Measurements from ENCODE around the gene CDRT4.

Gene CDRT4

DNA sequence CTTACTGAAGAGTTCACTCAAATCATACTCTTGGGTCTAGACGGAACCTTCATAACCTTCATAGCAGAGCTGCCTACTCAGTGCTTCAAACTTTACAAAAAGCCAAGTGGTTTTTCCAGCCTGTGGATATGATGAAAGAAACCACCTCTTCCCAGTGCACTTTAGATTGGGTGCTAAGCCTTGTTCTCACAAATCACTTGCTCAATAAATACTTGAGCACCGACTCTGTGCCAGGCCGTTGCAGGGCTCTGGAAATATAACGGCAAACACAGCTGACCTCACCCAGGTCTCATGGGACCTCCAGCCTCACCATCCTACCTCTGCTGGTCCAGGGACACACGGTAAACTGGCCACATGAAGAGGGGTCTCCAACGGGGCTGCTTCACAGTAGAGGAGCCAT is 35.7 kb downstream of the CDRT4 start:
- no peak for DNase-seq (ENCODE audit: low read depth in 2 of 2)

DNA sequence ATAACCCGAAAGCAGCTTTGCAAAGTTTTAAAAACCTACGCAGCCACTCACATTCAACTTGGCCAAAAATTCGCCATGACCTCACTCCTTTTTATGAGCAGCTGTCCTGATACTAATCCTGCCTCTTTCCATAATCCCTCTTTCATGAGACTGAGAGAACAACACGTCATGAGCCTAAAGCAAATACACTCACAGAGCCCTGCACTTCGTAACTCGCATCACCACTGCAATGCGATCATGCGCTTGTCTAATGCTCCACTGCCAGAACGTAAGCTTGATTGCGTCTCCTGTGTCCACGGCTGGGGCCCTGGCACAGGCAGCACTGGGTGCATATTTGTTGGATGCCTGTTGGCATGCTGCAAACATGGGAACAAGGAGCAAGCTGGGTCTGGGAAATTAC is 36.2 kb downstream of the CDRT4 start:
- DNase-seq (ENCODE audit: low read depth in 2 of 2): no peak

DNA sequence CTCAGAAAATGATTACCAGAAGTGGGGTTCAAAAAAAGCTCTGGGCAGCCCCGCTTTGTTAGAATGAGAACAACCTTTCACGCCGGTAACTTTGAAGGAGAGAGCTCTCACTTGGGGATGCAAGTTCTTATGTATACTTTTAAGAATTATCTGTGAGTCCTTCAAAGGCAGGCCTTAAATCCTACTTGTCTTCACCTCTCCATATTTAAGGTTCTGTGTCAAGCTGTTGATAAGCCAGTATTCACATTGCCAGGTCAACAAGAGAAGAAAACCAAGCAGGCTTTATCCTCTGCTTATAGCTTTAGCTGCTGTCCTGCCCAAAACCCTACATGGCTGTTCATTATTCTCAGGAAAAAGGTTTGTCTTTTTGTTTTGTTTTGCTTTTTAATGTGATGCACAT is 42.9 kb downstream of the CDRT4 start:
- no peak for DNase-seq (ENCODE audit: low read depth in 2 of 2)

DNA sequence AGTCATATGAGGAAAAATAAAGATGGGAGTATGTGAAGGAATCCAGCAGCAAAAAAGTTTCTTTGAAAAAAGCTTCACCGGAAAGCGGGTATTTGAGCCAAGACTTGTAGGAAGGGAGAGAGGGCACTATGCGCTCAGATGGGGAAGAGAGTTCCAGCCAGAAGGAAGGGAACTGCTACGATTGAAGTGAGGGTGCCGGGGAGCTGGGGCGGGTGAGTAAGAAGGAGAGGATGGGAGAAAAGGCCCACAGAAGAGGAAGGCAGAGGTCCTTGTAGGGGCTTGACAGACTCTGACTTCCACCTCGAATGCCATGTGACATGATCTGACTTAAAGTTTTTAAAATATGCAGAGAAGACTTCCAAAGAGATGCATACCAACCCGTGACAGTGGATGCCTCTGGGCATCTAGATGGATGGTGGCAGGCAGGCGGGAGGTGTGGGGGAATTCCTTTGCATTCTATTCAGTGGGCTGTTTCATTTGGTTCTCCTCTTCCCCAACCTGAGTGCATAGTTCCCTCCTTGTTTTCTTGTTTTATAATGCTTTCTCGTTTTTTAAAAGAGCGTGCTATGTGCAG is 44.9 kb downstream of the CDRT4 start:
- no peak for DNase-seq (ENCODE audit: low read depth in 2 of 2)

GRCh38 chr17:15418781-15419180 is 48.6 kb downstream of the CDRT4 start:
- DNase-seq (ENCODE audit: low read depth in 2 of 2): no peak

DNA sequence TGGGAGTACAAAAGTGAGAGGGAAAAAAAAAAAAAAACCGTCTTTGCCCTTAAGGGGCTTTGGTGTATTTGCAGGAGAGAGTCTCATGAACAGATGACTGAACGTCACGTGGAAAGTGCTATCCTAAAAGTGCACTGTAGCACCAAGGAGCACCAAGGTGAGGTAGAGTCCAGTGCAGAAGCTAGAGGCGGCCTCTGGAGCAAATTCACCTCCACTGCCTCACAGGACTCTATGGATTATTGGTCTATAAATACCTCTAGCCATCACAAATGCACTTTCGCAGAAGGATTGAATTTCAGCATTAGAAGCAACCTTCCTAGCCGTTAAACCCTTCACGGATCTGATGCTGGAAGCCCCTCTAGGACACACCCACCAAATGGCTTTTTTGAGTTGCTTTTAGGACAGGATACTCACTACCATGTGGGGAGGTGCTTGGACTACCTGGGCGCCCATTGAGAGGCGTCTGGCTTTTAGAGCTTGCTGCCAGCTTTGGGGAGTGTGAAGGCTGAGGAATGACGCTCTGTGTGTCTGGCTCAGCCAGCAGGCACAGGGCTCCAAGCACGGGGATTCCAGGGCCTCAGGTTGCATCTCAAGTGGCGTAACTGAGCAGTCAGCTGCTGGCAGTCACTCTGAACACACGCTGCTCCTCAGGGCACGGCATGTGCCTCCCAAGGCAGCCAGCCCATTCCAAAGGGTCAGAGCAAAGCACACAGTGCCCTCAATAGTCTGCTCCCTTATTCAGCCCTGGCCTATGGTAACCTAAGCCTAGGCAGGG is 52.7 kb downstream of the CDRT4 start:
- no peak for DNase-seq (ENCODE audit: low read depth in 2 of 2)

GRCh38 chr17:15413101-15413771 is 54.2 kb downstream of the CDRT4 start:
- DNase-seq (ENCODE audit: low read depth in 2 of 2): no peak

- no peak for DNase-seq (ENCODE audit: low read depth in 2 of 2)
Measured at GRCh38 chr17:15412606-15413005, 54.8 kb downstream of the CDRT4 start.

- DNase-seq (ENCODE audit: low read depth in 2 of 2): no peak
Measured at GRCh38 chr17:15411384-15412198, 55.8 kb downstream of the CDRT4 start.

- DNase-seq (ENCODE audit: low read depth in 2 of 2): no peak
Measured at GRCh38 chr17:15409721-15410250, 57.6 kb downstream of the CDRT4 start.

DNA sequence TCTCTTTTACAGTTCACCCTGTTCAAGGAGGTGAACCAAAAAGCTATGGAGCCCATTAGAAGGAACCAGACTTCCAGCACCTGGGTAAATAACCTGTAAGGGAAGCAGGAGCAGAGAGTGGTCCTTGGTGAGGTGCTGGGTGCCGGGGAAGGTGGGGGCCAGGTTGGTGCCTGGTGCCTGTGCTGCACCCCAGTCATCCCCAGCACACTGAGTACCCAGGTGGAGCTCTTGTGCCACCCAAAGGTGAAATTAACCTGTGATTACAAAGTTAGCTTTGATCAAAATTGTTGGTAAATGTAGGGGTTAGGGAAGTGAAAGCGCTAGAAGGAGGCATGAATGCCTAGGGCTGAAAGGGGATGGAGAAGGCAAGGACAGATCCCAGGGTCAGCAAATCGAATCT is 58.6 kb downstream of the CDRT4 start:
- DNase-seq (ENCODE audit: low read depth in 2 of 2): no peak

DNA sequence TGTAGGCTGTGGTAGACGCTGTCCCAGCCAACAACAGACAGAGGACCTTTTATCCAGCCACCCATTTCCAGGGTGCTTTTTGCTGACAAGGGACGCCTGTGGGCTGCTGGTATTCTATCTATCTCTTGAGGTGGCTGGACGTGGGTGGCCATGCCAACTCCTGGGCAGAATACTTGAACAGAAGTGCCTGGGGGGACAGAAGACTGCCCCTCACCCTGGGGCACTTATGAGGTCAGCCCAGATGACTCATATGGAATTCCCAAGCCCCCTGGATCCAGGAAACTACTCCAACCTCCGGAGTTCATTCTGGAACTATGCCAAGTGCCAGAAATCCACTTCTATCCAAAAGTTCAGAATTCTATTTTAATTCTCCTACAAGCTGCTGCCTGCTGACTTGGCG is 61.3 kb downstream of the CDRT4 start:
- DNase-seq (ENCODE audit: low read depth in 2 of 2): no peak

DNA sequence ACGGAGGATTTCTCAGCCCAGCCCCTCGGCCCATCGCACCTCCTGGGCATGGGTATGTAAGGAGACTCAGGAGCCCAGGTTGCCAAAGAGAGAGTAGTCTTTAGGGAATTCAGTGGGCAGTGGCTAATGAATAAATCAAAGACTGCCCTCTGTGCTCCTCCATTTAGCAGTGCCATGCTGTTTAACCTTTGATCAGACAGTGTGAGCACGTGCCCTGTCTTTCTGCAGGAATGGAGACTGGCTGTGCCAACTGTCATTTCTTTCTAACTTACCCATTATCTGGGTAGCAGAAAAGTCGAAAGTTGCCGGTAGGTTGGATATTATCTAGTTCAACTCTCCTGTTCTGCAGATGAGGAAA is 62.4 kb downstream of the CDRT4 start:
- no peak for DNase-seq (ENCODE audit: low read depth in 2 of 2)

- DNase-seq (ENCODE audit: low read depth in 2 of 2): no peak
Measured at GRCh38 chr17:15404106-15405057, 63.0 kb downstream of the CDRT4 start.

DNA sequence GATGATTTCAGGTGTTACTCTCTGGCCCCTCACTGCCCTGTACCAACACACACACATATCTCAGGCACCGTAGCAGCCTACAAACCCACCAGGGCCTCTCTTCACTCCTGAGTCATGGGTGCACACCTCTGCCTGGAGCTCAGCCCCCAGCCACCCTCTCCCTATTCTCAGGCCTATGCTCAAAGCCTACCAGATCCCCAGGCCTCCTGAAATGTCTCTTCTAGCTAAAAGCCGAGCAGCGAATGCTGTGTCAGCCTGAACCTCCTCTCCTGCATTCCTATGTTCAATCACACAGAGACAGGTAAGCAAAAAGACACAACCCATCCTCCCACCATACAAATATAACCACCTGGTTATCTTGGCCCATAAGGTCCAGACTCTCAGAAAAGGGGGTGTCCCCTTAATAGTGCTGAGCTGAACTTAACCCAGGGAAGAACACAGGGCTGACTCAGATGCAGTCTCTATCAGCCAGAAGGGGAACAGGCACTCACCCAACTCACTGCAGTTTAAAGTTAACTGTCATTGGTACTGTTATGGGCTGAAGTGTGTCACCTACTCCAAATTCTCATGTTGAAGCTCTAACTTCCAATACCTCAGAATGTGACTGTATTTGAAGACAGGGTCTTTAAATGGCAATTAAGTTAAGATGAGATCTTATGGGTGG is 64.0 kb downstream of the CDRT4 start:
- no peak for DNase-seq (ENCODE audit: low read depth in 2 of 2)

DNA sequence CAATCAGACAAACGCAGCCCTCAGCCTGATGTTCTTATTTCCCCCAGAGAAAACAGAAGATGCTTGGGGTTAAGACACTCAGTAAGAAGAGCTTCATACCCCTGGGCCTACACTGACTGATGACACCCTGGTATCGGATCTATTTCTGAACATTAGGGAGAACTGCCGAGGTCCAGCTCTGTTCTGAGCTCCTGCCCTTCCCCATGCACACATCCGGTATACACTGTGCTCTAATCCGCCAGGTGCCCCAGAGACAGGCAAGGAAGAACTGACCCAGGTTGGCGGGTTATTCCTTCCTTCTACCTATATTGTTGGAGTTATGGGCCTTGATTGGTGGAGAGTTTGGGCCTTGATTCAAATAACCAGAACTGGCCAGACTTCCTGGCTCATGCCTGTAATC is 68.0 kb downstream of the CDRT4 start:
- no peak for DNase-seq (ENCODE audit: low read depth in 2 of 2)

GRCh38 chr17:15398736-15399331 is 68.6 kb downstream of the CDRT4 start:
- no peak for DNase-seq (ENCODE audit: low read depth in 2 of 2)

DNA sequence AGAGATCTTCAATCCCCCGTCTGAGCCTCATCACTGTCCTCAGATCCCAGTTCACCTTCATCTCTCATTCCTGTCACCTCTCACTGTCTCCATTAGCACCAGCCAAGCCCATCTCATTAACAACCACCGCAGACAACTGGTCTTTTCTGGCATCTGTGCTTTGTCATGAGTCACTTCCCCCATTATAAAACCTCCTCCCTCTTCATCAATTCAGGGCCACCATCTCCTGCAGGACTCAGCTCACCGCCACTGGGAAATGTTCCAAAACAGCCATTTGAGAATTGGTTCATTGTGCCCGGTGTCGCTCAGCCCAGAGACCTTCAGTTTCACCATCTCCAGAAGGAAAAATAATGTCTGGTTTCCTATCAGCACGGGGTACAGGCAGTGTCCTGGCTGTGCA is 69.1 kb downstream of the CDRT4 start:
- DNase-seq (ENCODE audit: low read depth in 2 of 2): no peak

DNA sequence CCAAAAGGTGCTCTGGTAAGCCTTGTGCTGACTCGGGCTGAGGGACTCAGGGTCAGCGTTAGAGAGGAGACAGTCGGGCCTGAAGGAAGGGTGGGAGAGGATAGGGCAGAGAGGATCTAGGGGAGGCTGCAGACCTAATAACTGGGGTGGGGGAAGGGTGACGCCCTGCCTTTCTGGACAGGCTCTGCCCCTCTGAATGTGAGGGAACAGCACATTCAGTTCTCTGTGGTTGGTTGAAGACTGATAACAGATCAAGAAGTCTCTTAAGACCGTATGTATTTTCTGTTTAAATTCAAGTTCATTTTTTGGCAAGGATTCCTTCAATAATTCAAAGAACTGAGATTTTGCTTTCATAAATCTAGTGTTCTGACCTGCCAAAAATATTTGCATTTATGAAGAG is 69.8 kb downstream of the CDRT4 start:
- DNase-seq (ENCODE audit: low read depth in 2 of 2): no peak

DNA sequence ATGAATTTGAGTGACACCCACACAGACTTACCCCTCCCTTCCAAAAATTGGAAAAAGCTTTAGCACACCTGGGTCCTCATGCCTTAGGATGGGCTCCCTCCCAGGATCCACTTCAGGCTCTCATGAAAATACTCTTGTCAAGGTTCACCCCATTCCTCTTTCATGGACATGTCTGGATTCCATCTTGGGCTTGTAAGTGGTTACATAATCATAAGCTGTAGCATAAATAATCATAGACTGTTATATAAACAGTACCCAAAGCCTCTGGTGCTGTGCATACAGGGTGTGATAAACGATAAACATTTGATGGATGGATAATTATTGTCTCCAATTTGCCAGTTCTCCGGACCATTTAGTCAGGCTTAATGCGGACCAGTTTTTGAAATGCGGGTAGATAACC is 72.3 kb downstream of the CDRT4 start:
- no peak for DNase-seq (ENCODE audit: low read depth in 2 of 2)
